ENCODE results near the gene CASP8AP2. TPM values are rescaled to one million over a fixed set of nuclear protein-coding genes. Genes with fewer than 3 reads are reported as not detected.
A peak's percentile ranks its signal among the peaks of the same experiment; 100 is the strongest.

CASP8AP2 gene
- total and polyA plus RNA-seq, 4 donors, result 4.3 to 24.4 (median 8.2) TPM

DNA sequence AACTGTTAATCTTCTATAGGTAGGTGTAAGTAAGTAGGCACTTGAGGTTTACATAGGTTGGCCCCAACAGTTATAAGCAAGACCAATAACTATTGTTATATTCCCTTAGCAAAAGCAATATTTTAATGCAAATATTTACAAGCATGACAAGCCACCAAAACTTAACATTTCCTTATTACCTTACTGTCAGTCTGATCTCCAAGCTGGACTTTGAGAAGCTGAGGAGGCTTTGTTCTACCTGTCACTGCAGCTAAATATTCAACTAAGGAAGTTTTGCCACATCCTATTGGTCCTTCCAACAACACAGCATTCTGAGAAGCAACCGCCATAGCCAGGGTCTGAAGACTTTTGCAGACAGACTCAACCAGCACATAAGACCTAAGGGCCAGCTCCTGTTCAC, 39.7 kb upstream of the CASP8AP2 start:
- Histone ChIP-seq H3K4me3 (no peak overlapping the region), H3K9me3 (ENCODE audit: control insufficient read depth in 4 of 4, insufficient read depth in 3 of 4, low read length in 3 of 4) (peaks cover 0 to 2% (median 0%) of the 10 kb centered on the region in 4 donors), H3K4me1 (ENCODE audit: control insufficient read depth in 5 of 5, insufficient read depth in 5 of 5, low read length in 5 of 5) (peaks cover 0 to 4% (median 0%) of the 10 kb centered on the region in 5 donors), H3K27ac (ENCODE audit: low read depth in 1 of 2, low read length in 1 of 2) (no peak overlapping the region), H3K36me3 (ENCODE audit: control insufficient read depth in 4 of 4, insufficient read depth in 4 of 4, low read length in 4 of 4) (peaks cover 8 to 33% (median 27%) of the 10 kb centered on the region in 4 donors), H3K9ac (ENCODE audit: insufficient read depth in 1 of 2, low read length in 2 of 2) (no peak overlapping the region), H3K27me3 (ENCODE audit: control insufficient read depth in 3 of 3, insufficient read depth in 3 of 3, low read length in 2 of 3) (no peaks in the 10 kb centered on the region)
- TF ChIP-seq, protein P1, sequence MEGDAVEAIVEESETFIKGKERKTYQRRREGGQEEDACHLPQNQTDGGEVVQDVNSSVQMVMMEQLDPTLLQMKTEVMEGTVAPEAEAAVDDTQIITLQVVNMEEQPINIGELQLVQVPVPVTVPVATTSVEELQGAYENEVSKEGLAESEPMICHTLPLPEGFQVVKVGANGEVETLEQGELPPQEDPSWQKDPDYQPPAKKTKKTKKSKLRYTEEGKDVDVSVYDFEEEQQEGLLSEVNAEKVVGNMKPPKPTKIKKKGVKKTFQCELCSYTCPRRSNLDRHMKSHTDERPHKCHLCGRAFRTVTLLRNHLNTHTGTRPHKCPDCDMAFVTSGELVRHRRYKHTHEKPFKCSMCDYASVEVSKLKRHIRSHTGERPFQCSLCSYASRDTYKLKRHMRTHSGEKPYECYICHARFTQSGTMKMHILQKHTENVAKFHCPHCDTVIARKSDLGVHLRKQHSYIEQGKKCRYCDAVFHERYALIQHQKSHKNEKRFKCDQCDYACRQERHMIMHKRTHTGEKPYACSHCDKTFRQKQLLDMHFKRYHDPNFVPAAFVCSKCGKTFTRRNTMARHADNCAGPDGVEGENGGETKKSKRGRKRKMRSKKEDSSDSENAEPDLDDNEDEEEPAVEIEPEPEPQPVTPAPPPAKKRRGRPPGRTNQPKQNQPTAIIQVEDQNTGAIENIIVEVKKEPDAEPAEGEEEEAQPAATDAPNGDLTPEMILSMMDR (IDR thresholded peaks at IDR 0.05; ENCODE audit: control extremely low read depth, extremely low read depth), result no peak
- WGBS, 2 donors, result 93 to 95% methylated on average over 1 of the region's 1 CpG
- ATAC-seq (ENCODE audit: insufficient read depth, low FRiP score), result no peak
- no peak for DNase-seq

DNA sequence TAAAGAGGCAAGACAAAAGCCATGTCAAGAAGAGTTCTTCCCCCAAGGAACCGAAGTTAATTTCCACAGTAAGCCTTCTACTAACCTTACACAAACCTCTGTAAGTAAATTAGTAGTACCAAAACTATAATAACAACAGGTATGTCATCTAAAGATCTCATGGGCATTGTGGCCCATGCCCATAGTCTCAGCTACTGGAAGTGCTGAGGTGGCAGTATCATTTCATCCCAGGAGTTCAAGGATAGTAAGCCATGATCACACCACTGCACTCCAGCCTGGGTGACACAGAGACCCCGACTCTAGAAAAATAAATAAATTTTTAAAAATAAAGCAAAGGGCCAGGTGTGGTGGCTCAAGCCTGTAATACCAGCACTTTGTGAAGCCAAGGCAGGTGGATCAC, 39.3 kb upstream of the CASP8AP2 start:
- Histone ChIP-seq H3K9me3 (ENCODE audit: control insufficient read depth in 4 of 4, insufficient read depth in 3 of 4, low read length in 3 of 4) (peaks cover 0 to 2% (median 0%) of the 10 kb centered on the region in 4 donors), H3K27me3 (ENCODE audit: control insufficient read depth in 3 of 3, insufficient read depth in 3 of 3, low read length in 2 of 3) (no peaks in the 10 kb centered on the region), H3K4me1 (ENCODE audit: control insufficient read depth in 5 of 5, insufficient read depth in 5 of 5, low read length in 5 of 5) (peaks cover 0 to 4% (median 0%) of the 10 kb centered on the region in 5 donors), H3K36me3 (ENCODE audit: control insufficient read depth in 4 of 4, insufficient read depth in 4 of 4, low read length in 4 of 4) (peaks cover 8 to 33% (median 27%) of the 10 kb centered on the region in 4 donors), H3K27ac (ENCODE audit: low read depth in 1 of 2, low read length in 1 of 2) (no peak overlapping the region), H3K4me3 (no peak overlapping the region), H3K9ac (ENCODE audit: insufficient read depth in 1 of 2, low read length in 2 of 2) (no peak overlapping the region)
- 95 to 97% methylated on average over 2 of the region's 2 CpGs for WGBS, 2 donors
- TF ChIP-seq, protein P1 (IDR thresholded peaks at IDR 0.05; ENCODE audit: control extremely low read depth, extremely low read depth), result no peak
- ATAC-seq (ENCODE audit: insufficient read depth, low FRiP score) (no peak), DNase-seq (no peak)

DNA sequence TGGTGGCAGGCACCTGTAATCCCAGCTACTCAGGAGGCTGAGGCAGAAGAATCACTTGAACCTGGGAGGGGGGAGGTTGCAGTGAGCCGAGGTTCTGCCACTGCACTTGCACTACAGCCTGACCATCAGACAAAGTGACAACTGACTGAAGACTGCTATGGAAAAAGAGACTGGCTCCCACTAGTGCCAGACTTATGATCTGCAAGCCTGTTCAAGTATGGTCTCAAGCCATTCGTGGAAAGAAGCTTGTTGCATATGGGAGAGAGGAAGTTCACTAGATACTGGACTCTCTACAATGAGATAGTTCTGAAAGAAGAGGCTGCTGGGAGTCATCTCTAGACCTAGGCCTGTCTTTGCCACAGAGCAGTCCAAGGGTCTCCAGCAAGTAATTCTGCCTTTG, 36.8 kb upstream of the CASP8AP2 start:
- Histone ChIP-seq H3K9ac (ENCODE audit: insufficient read depth in 1 of 2, low read length in 2 of 2) (no peak overlapping the region), H3K36me3 (ENCODE audit: control insufficient read depth in 4 of 4, insufficient read depth in 4 of 4, low read length in 4 of 4) (peaks cover 5 to 25% (median 21%) of the 10 kb centered on the region in 4 donors), H3K9me3 (ENCODE audit: control insufficient read depth in 4 of 4, insufficient read depth in 3 of 4, low read length in 3 of 4) (peaks cover 0 to 2% (median 0%) of the 10 kb centered on the region in 4 donors), H3K4me1 (ENCODE audit: control insufficient read depth in 5 of 5, insufficient read depth in 5 of 5, low read length in 5 of 5) (peaks cover 0 to 2% (median 0%) of the 10 kb centered on the region in 5 donors), H3K27ac (ENCODE audit: low read depth in 1 of 2, low read length in 1 of 2) (no peak overlapping the region), H3K4me3 (no peak overlapping the region), H3K27me3 (ENCODE audit: control insufficient read depth in 3 of 3, insufficient read depth in 3 of 3, low read length in 2 of 3) (no peaks in the 10 kb centered on the region)
- 36 to 49% methylated on average over 2 of the region's 2 CpGs for WGBS, 2 donors
- TF ChIP-seq, protein P1 (IDR thresholded peaks at IDR 0.05; ENCODE audit: control extremely low read depth, extremely low read depth), result no peak
- peak; percentile 51 for ATAC-seq (ENCODE audit: insufficient read depth, low FRiP score)
- DNase-seq, result peak; percentile 6 to 34 (median 20)

DNA sequence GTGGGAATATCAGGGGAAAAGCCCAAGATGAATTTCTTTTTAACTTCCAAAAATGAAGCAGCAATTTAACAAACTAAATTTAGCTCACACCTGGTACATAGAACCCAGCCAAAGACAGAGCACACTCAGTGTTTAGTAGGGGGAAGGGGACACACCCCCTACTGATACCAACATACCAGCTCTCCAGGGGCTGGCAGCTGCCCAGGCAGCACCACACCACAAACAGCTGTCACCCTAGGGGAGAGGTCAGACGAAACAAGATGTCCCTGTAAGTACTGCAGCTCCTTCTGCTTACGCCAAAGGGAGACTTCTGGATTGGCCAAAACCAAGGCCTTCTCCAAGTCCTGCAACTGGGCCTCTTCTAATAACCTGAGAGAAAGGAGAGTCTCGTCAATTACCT, 36.1 kb upstream of the CASP8AP2 start:
- no peak for DNase-seq
- Histone ChIP-seq H3K27ac (ENCODE audit: low read depth in 1 of 2, low read length in 1 of 2) (no peak overlapping the region), H3K4me1 (ENCODE audit: control insufficient read depth in 5 of 5, insufficient read depth in 5 of 5, low read length in 5 of 5) (no peaks in the 10 kb centered on the region), H3K9ac (ENCODE audit: insufficient read depth in 1 of 2, low read length in 2 of 2) (no peak overlapping the region), H3K27me3 (ENCODE audit: control insufficient read depth in 3 of 3, insufficient read depth in 3 of 3, low read length in 2 of 3) (no peaks in the 10 kb centered on the region), H3K4me3 (no peak overlapping the region), H3K36me3 (ENCODE audit: control insufficient read depth in 4 of 4, insufficient read depth in 4 of 4, low read length in 4 of 4) (peaks cover 0 to 20% (median 19%) of the 10 kb centered on the region in 4 donors), H3K9me3 (ENCODE audit: control insufficient read depth in 4 of 4, insufficient read depth in 3 of 4, low read length in 3 of 4) (peaks cover 0 to 2% (median 0%) of the 10 kb centered on the region in 4 donors)
- no peak for ATAC-seq (ENCODE audit: insufficient read depth, low FRiP score)
- WGBS, 2 donors, result 85 to 89% methylated on average over 3 of the region's 3 CpGs
- TF ChIP-seq, protein P1 (IDR thresholded peaks at IDR 0.05; ENCODE audit: control extremely low read depth, extremely low read depth), result no peak
